ENCODE measurements around the gene C11orf52. TPM values are rescaled to one million over a fixed set of nuclear protein-coding genes. Genes with fewer than 3 reads are reported as not detected.

The C11orf52 gene
- total and polyA plus RNA-seq, 2 of the 4 experiments (the other 2 are of a cell fraction), result 0.90 to 1.1 TPM

DNA sequence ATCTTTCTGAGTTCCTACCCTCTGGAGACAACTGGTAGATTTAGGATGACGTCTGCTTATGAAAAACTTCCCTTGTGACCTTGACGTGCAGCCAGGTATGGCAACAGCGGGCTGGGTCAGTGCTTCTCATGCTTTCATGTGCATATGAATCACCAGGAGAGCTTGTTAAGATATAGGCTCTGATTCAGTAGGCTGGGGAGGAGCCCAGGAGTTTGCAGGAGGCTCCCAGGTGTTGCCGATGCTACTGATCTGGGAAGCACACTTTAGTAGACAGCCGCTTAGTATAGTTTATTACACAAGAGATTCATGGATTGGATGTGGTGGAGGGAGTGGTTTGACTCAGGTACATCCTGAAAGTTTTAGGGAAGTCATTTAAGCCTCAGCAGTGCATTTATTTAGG, 42.2 kb downstream of the C11orf52 start:
- H2AK9ac ChIP-seq (replicated peaks; ENCODE audit: low read depth, low read length, poor library complexity), result no peak overlapping the region
- 75% methylated on average over 2 of the region's 5 CpGs; no CpG with 5 or more reads in 1 of the 2 experiments for WGBS, 2 experiments (ENCODE audit: extremely low coverage in 2 of 2, insufficient read length in 1 of 2)
- no peak overlapping the region for H3K4me3 ChIP-seq (ENCODE audit: insufficient read depth, low read depth, low read length)
- DNase-seq (no peak), ATAC-seq (ENCODE audit: low read depth) (no peak)
- H3K4ac ChIP-seq (ENCODE audit: low read depth, low read length), result no peak overlapping the region
- no peak overlapping the region for H4K8ac ChIP-seq (ENCODE audit: low read depth in 2 of 2, low read length in 2 of 2)
- dilution Hi-C loops (cut with HindIII; ENCODE audit: low sequenced_read_pairs, unreplicated experiment), result no loop called here
- ChIA-PET CTCF (no interaction called here), POLR2A (ENCODE audit: unreplicated experiment) (no interaction called here)
- peaks cover 3% of the 10 kb centered on the region for H3K36me3 ChIP-seq (ENCODE audit: control insufficient read depth, insufficient read depth, low read length)
- no peak overlapping the region for H3K23ac ChIP-seq (ENCODE audit: low read depth, low read length)
- no TSS peak for BruUV-seq (replicated peaks)
- no peak overlapping the region for H2BK120ac ChIP-seq (ENCODE audit: low read depth, low read length)
- no peak overlapping the region for H3K4me2 ChIP-seq (ENCODE audit: low read depth, low read length)
- H3K56ac ChIP-seq (ENCODE audit: extremely low read depth, insufficient read depth, low read length), result no peak overlapping the region
- no peaks in the 10 kb centered on the region for H3K9me1 ChIP-seq (ENCODE audit: insufficient read depth, low read length)
- H3K18ac ChIP-seq (ENCODE audit: low read depth, low read length), result no peak overlapping the region
- H4K5ac ChIP-seq (ENCODE audit: low read depth, low read length), result no peak overlapping the region
- H3K4me1 ChIP-seq (ENCODE audit: control insufficient read depth, insufficient read depth, low read length), result no peaks in the 10 kb centered on the region
- H3K9ac ChIP-seq (ENCODE audit: low read depth, low read length), result no peak overlapping the region
- H3K9me3 ChIP-seq (ENCODE audit: control insufficient read depth, insufficient read depth, low read length), result no peaks in the 10 kb centered on the region
- no peaks in the 10 kb centered on the region for H3K27me3 ChIP-seq (ENCODE audit: control insufficient read depth, insufficient read depth, low read length)
- no peak overlapping the region for H2BK5ac ChIP-seq (ENCODE audit: low read depth, low read length, poor library complexity, severe bottlenecking)
- H3K79me1 ChIP-seq (ENCODE audit: low read depth in 1 of 2, low read length in 2 of 2), result no peaks in the 10 kb centered on the region; a peak in 2 of 4 replicates
- in situ Hi-C loops (cut with MboI; ENCODE audit: low sequenced_read_pairs), result no loop called here
- no peak for TF ChIP-seq CEBPB (IDR thresholded peaks at IDR 0.05; ENCODE audit: low read depth, low read length)
- no peak for TF ChIP-seq POLR2A (IDR thresholded peaks at IDR 0.05; ENCODE audit: low read depth, low read length)
- TF ChIP-seq RFX5 (IDR thresholded peaks at IDR 0.05; ENCODE audit: low read depth, low read length), result no peak
- no peak for TF ChIP-seq RAD21 (IDR thresholded peaks at IDR 0.05; ENCODE audit: low read length)
- no peak for TF ChIP-seq BHLHE40 (IDR thresholded peaks at IDR 0.05; ENCODE audit: low read depth, low read length)
- TF ChIP-seq, protein P1, sequence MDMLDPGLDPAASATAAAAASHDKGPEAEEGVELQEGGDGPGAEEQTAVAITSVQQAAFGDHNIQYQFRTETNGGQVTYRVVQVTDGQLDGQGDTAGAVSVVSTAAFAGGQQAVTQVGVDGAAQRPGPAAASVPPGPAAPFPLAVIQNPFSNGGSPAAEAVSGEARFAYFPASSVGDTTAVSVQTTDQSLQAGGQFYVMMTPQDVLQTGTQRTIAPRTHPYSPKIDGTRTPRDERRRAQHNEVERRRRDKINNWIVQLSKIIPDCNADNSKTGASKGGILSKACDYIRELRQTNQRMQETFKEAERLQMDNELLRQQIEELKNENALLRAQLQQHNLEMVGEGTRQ (IDR thresholded peaks at IDR 0.05; ENCODE audit: low read depth, low read length), result no peak
- no peak for TF ChIP-seq MAFK (IDR thresholded peaks at IDR 0.05; ENCODE audit: low read depth, low read length)
- no peak for TF ChIP-seq MXI1 (IDR thresholded peaks at IDR 0.05; ENCODE audit: borderline replicate concordance, low read depth, low read length)
- no peak for TF ChIP-seq NFE2L2 (IDR thresholded peaks at IDR 0.05; ENCODE audit: low read depth, low read length)
- no peak for TF ChIP-seq FOS (IDR thresholded peaks at IDR 0.05; ENCODE audit: low read depth, low read length)
- TF ChIP-seq MAZ (IDR thresholded peaks at IDR 0.05; ENCODE audit: borderline replicate concordance, low read depth, low read length), result no peak
- no peak overlapping the region for H2AK5ac ChIP-seq (ENCODE audit: low read depth, low read length)
- H2BK15ac ChIP-seq (ENCODE audit: low read depth, low read length), result no peak overlapping the region
- no peak overlapping the region for H3K27ac ChIP-seq (ENCODE audit: insufficient read depth, low read length)
- no peak overlapping the region for H2BK20ac ChIP-seq (ENCODE audit: low read depth, low read length)
- no peaks in the 10 kb centered on the region for H4K20me1 ChIP-seq (ENCODE audit: insufficient read depth, low read length)
- H3K14ac ChIP-seq (replicated peaks; ENCODE audit: low read depth, low read length), result no peak overlapping the region
- intact Hi-C loops (cut with micrococcal nuclease), result no loop called here
- no peak overlapping the region for H4K91ac ChIP-seq (ENCODE audit: insufficient read depth, low read depth, low read length)
- no peak overlapping the region for H2AFZ ChIP-seq (replicated peaks; ENCODE audit: low read length, poor library complexity)
